ENCODE measurements around the gene CHCHD6. TPM values are rescaled to one million over a fixed set of nuclear protein-coding genes. Genes with fewer than 3 reads are reported as not detected.

The CHCHD6 gene
- total and polyA plus RNA-seq, 4 donors, result 2.0 to 5.1 (median 3.9) TPM

GRCh38 chr3:126944089-126944965 is 240.3 kb downstream of the CHCHD6 start:
- TF ChIP-seq, protein P1, sequence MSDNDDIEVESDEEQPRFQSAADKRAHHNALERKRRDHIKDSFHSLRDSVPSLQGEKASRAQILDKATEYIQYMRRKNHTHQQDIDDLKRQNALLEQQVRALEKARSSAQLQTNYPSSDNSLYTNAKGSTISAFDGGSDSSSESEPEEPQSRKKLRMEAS (IDR thresholded peaks at IDR 0.05), result no peak
- TF ChIP-seq YY1 (IDR thresholded peaks at IDR 0.05) (no peak), SP1 (IDR thresholded peaks at IDR 0.05) (no peak)
- Histone ChIP-seq H3K36me3 (ENCODE audit: control insufficient read depth in 4 of 4, insufficient read depth in 3 of 4, low read depth in 1 of 4, low read length in 3 of 4) (no peaks in the 10 kb centered on the region), H3K4me3 (ENCODE audit: low read depth in 1 of 3, low read length in 3 of 3) (no peak overlapping the region), H3K9ac (ENCODE audit: low read depth in 1 of 2, low read length in 2 of 2) (no peak overlapping the region), H3K9me3 (ENCODE audit: control insufficient read depth in 4 of 4, low read length in 3 of 4) (no peaks in the 10 kb centered on the region), H3K27ac (ENCODE audit: low read depth in 1 of 2, low read length in 2 of 2) (no peak overlapping the region), H3K4me1 (ENCODE audit: control insufficient read depth in 4 of 4, insufficient read depth in 4 of 4, low read length in 3 of 4) (peaks cover 0 to 4% (median 0%) of the 10 kb centered on the region in 4 donors), H3K27me3 (ENCODE audit: control insufficient read depth in 4 of 4, insufficient read depth in 4 of 4, low read length in 3 of 4) (no peaks in the 10 kb centered on the region)
- WGBS, result 94% methylated on average over 12 of the region's 12 CpGs
- no peak for DNase-seq (ENCODE audit: low spot score)

DNA sequence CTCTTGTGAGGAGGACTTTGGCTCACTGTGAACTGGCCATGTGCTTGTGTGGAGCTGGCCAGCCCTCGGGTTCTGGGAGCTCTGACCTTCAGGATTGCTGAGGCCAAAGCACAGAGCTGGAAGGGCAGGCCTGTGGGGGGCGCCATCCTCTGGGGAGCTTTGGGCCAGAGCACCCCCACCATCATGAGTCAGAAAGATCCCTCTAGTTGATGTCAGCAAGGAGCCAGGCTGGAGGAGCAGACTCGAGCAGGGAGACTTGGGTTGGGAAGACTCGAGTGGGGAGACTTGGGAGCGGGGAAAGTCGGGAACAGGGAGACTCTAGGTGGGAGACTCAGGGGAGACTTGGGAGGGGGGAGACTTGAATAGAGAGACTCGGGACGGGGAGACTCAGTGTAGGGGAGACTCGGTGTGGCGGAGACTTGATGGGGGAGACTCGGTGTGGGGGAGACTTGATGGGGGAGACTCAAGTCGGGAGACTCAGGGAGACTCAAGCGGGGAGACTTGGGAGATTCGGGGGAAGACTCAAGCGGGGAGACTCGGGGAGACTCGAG is 241.2 kb downstream of the CHCHD6 start:
- Histone ChIP-seq H3K9ac (ENCODE audit: low read depth in 1 of 2, low read length in 2 of 2) (no peak overlapping the region), H3K9me3 (ENCODE audit: control insufficient read depth in 4 of 4, low read length in 3 of 4) (no peaks in the 10 kb centered on the region), H3K27me3 (ENCODE audit: control insufficient read depth in 4 of 4, insufficient read depth in 4 of 4, low read length in 3 of 4) (no peaks in the 10 kb centered on the region), H3K4me1 (ENCODE audit: control insufficient read depth in 4 of 4, insufficient read depth in 4 of 4, low read length in 3 of 4) (peaks cover 0 to 4% (median 0%) of the 10 kb centered on the region in 4 donors), H3K4me3 (ENCODE audit: low read depth in 1 of 3, low read length in 3 of 3) (no peak overlapping the region), H3K27ac (ENCODE audit: low read depth in 1 of 2, low read length in 2 of 2) (no peak overlapping the region), H3K36me3 (ENCODE audit: control insufficient read depth in 4 of 4, insufficient read depth in 3 of 4, low read depth in 1 of 4, low read length in 3 of 4) (no peaks in the 10 kb centered on the region)
- 93% methylated on average over 17 of the region's 17 CpGs for WGBS
- DNase-seq (ENCODE audit: low spot score), result no peak
- TF ChIP-seq GABPA (IDR thresholded peaks at IDR 0.05 in 1 of 2, conservative IDR thresholded peaks at IDR 0.05 in 1 of 2) (no peak), EGR1 (IDR thresholded peaks at IDR 0.05; ENCODE audit: low read depth in 2 of 2) (no peak), YY1 (IDR thresholded peaks at IDR 0.05) (no peak), FOXA2 (IDR thresholded peaks at IDR 0.05) (no peak), RXRA (IDR thresholded peaks at IDR 0.05) (no peak), SP1 (IDR thresholded peaks at IDR 0.05) (no peak)
- TF ChIP-seq, protein P2, sequence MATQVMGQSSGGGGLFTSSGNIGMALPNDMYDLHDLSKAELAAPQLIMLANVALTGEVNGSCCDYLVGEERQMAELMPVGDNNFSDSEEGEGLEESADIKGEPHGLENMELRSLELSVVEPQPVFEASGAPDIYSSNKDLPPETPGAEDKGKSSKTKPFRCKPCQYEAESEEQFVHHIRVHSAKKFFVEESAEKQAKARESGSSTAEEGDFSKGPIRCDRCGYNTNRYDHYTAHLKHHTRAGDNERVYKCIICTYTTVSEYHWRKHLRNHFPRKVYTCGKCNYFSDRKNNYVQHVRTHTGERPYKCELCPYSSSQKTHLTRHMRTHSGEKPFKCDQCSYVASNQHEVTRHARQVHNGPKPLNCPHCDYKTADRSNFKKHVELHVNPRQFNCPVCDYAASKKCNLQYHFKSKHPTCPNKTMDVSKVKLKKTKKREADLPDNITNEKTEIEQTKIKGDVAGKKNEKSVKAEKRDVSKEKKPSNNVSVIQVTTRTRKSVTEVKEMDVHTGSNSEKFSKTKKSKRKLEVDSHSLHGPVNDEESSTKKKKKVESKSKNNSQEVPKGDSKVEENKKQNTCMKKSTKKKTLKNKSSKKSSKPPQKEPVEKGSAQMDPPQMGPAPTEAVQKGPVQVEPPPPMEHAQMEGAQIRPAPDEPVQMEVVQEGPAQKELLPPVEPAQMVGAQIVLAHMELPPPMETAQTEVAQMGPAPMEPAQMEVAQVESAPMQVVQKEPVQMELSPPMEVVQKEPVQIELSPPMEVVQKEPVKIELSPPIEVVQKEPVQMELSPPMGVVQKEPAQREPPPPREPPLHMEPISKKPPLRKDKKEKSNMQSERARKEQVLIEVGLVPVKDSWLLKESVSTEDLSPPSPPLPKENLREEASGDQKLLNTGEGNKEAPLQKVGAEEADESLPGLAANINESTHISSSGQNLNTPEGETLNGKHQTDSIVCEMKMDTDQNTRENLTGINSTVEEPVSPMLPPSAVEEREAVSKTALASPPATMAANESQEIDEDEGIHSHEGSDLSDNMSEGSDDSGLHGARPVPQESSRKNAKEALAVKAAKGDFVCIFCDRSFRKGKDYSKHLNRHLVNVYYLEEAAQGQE (IDR thresholded peaks at IDR 0.05), result no peak

- no peak overlapping the region for H3K9ac ChIP-seq (ENCODE audit: low read depth in 1 of 2, low read length in 2 of 2)
- no peaks in the 10 kb centered on the region for H3K9me3 ChIP-seq (ENCODE audit: control insufficient read depth in 4 of 4, low read length in 3 of 4)
- H3K4me3 ChIP-seq (ENCODE audit: low read depth in 1 of 3, low read length in 3 of 3), result no peak overlapping the region
- DNase-seq (ENCODE audit: low spot score), result no peak
- peaks cover 0 to 4% (median 0%) of the 10 kb centered on the region in 4 donors for H3K4me1 ChIP-seq (ENCODE audit: control insufficient read depth in 4 of 4, insufficient read depth in 4 of 4, low read length in 3 of 4)
- TF ChIP-seq JUND (IDR thresholded peaks at IDR 0.05), result no peak
- TF ChIP-seq EGR1 (IDR thresholded peaks at IDR 0.05; ENCODE audit: low read depth in 2 of 2), result no peak
- TF ChIP-seq HNF4A (conservative IDR thresholded peaks at IDR 0.05), result no peak
- TF ChIP-seq CTCF (IDR thresholded peaks at IDR 0.05; ENCODE audit: low read depth, low read length, missing input control), result no peak
- TF ChIP-seq NR2F2 (IDR thresholded peaks at IDR 0.05), result no peak
- TF ChIP-seq FOXA2 (IDR thresholded peaks at IDR 0.05), result no peak
- TF ChIP-seq, protein P3, sequence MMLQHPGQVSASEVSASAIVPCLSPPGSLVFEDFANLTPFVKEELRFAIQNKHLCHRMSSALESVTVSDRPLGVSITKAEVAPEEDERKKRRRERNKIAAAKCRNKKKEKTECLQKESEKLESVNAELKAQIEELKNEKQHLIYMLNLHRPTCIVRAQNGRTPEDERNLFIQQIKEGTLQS (IDR thresholded peaks at IDR 0.05), result no peak
- TF ChIP-seq FOXA1 (IDR thresholded peaks at IDR 0.05), result no peak
- TF ChIP-seq GABPA (IDR thresholded peaks at IDR 0.05 in 1 of 2, conservative IDR thresholded peaks at IDR 0.05 in 1 of 2), result no peak
- TF ChIP-seq, protein P4, sequence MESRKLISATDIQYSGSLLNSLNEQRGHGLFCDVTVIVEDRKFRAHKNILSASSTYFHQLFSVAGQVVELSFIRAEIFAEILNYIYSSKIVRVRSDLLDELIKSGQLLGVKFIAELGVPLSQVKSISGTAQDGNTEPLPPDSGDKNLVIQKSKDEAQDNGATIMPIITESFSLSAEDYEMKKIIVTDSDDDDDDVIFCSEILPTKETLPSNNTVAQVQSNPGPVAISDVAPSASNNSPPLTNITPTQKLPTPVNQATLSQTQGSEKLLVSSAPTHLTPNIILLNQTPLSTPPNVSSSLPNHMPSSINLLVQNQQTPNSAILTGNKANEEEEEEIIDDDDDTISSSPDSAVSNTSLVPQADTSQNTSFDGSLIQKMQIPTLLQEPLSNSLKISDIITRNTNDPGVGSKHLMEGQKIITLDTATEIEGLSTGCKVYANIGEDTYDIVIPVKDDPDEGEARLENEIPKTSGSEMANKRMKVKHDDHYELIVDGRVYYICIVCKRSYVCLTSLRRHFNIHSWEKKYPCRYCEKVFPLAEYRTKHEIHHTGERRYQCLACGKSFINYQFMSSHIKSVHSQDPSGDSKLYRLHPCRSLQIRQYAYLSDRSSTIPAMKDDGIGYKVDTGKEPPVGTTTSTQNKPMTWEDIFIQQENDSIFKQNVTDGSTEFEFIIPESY (IDR thresholded peaks at IDR 0.05), result no peak
- no peak for TF ChIP-seq TAF1 (conservative IDR thresholded peaks at IDR 0.05)
- no peak for TF ChIP-seq YY1 (IDR thresholded peaks at IDR 0.05)
- TF ChIP-seq, protein P1 (IDR thresholded peaks at IDR 0.05), result no peak
- no peak for TF ChIP-seq SP1 (IDR thresholded peaks at IDR 0.05)
- H3K27me3 ChIP-seq (ENCODE audit: control insufficient read depth in 4 of 4, insufficient read depth in 4 of 4, low read length in 3 of 4), result no peaks in the 10 kb centered on the region
- no peak overlapping the region for H3K27ac ChIP-seq (ENCODE audit: low read depth in 1 of 2, low read length in 2 of 2)
- 95% methylated on average over 9 of the region's 9 CpGs for WGBS
- no peaks in the 10 kb centered on the region for H3K36me3 ChIP-seq (ENCODE audit: control insufficient read depth in 4 of 4, insufficient read depth in 3 of 4, low read depth in 1 of 4, low read length in 3 of 4)
These were observed 241.9 kb downstream of the CHCHD6 start for GRCh38 chr3:126945891-126946290.

All from liver (tissue), 9 donors.